Left cardiac atrium (tissue), 4 donors: ENCODE results near the gene APBB2. TPM values are rescaled to one million over a fixed set of nuclear protein-coding genes. Genes with fewer than 3 reads are reported as not detected.
A peak's percentile ranks its signal among the peaks of the same experiment; 100 is the strongest.

Experiments used
- ATAC-seq, 2 donors: fragments of 200-7000 bp; cut with Tn5 transposase; one replicate each; pipeline ENCODE4 v1.9.1; 2020; ENCODE audit warnings: mild to moderate bottlenecking in 2 of 2, moderate library complexity in 2 of 2
- DNase-seq: peaks from one replicate; pipeline ENCODE4 v3.0.0-alpha.2; 2020
- intact Hi-C, 2 donors: fragments of 100-400 bp; cut with DNase I; formaldehyde crosslinking; loops; one replicate each; pipeline versions ENCODE4 v1.14.1 to v1.15.1; 2022 to 2023
- total RNA-seq, 2 donors: library from RNA; stranded (reverse); fragmentation: NEBNext Ultra II Directional; extraction: Animal tissue kit (Norgen Biotek cat#: 25700); gene quantifications; one replicate each; pipeline ENCODE4 v1.2.1, GENCODE V29; 2021
- donor health status: DM: no; HTN: yes; CAD: no.
- donor health status: DM: no; HTN: yes; CAD: no; lungs with severe emphysema.
- donor health status: DM: yes; HTN: yes; CAD: no.
- donor health status: Dilated cardiomyopathy.

APBB2 gene
- total RNA-seq, 2 donors from 2014 or later, result 53.0 to 56.5 TPM

GRCh38 chr4:41095192-41095872 lies 119.0 kb downstream of the APBB2 start:
- DNase-seq, result no peak
- intact Hi-C loops, result loop anchor here in 1 of 2 donors (5.0 kb wide), 1 partner anchor 43 kb away; no protein-coding TSS in a partner anchor
- ATAC-seq, result peak in 1 of 2 donors; percentile 53

- intact Hi-C loops, result no loop called here
- ATAC-seq (no peak), DNase-seq (no peak)
These were observed 122.2 kb downstream of the APBB2 start for GRCh38 chr4:41092128-41092527.

GRCh38 chr4:41081847-41082246 lies 132.5 kb downstream of the APBB2 start:
- no peak for ATAC-seq
- intact Hi-C loops, result no loop called here
- no peak for DNase-seq

- intact Hi-C loops, result no loop called here
- DNase-seq (no peak), ATAC-seq (no peak)
These were observed 133.4 kb downstream of the APBB2 start for GRCh38 chr4:41080976-41081375.

GRCh38 chr4:41079881-41080560 lies 134.3 kb downstream of the APBB2 start:
- DNase-seq (no peak), ATAC-seq (no peak)
- intact Hi-C loops, result no loop called here

- intact Hi-C loops, result no loop called here
- DNase-seq (no peak), ATAC-seq (no peak)
These were observed 136.7 kb downstream of the APBB2 start for GRCh38 chr4:41077628-41078027.

GRCh38 chr4:41076481-41076880 lies 137.9 kb downstream of the APBB2 start:
- ATAC-seq (no peak), DNase-seq (no peak)
- intact Hi-C loops, result no loop called here

GRCh38 chr4:41074215-41074614 lies 140.1 kb downstream of the APBB2 start:
- DNase-seq (no peak), ATAC-seq (no peak)
- intact Hi-C loops, result no loop called here

GRCh38 chr4:41072021-41072777 lies 142.1 kb downstream of the APBB2 start:
- no peak for ATAC-seq
- DNase-seq, result no peak
- intact Hi-C loops, result no loop called here

- ATAC-seq, result no peak
- DNase-seq, result no peak
- intact Hi-C loops, result no loop called here
These were observed 143.6 kb downstream of the APBB2 start for GRCh38 chr4:41070516-41071281.

- no peak for ATAC-seq
- no peak for DNase-seq
- intact Hi-C loops, result no loop called here
These were observed 144.5 kb downstream of the APBB2 start for GRCh38 chr4:41069838-41070237.

GRCh38 chr4:41069257-41069656 lies 145.1 kb downstream of the APBB2 start:
- DNase-seq, result no peak
- intact Hi-C loops, result no loop called here

GRCh38 chr4:41067369-41067768 lies 147.0 kb downstream of the APBB2 start:
- intact Hi-C loops, result no loop called here
- ATAC-seq (no peak), DNase-seq (no peak)

More at GRCh38 chr4:41069257-41069656, 145.1 kb downstream of the APBB2 start:
- no peak for ATAC-seq

GRCh38 chr4:41066049-41066448 lies 148.3 kb downstream of the APBB2 start:
- ATAC-seq (no peak), DNase-seq (no peak)
- intact Hi-C loops, result no loop called here

- intact Hi-C loops, result no loop called here
- ATAC-seq, result no peak
- no peak for DNase-seq
These were observed 148.8 kb downstream of the APBB2 start for GRCh38 chr4:41065434-41066006.

GRCh38 chr4:41064953-41065352 lies 149.4 kb downstream of the APBB2 start:
- ATAC-seq, result no peak
- no peak for DNase-seq
- intact Hi-C loops, result loop anchor here in 1 of 2 donors (5.0 kb wide), 1 partner anchor 147 kb away; the partner anchor contains the start of gene APBB2

- ATAC-seq (no peak), DNase-seq (no peak)
- intact Hi-C loops, result loop anchor here in 1 of 2 donors (5.0 kb wide), 1 partner anchor 151 kb away; the partner anchor contains the start of gene APBB2
These were observed 152.7 kb downstream of the APBB2 start for GRCh38 chr4:41061482-41062185.
